AG04449 (cell line): ENCODE measurements around the gene MINDY2.
"Not testable (repeated sequence)": the region's sequence is repeated elsewhere in the genome, so short reads cannot be mapped to it uniquely, and the experiment has no call there.

ENCODE experiments used
- CTCF ChIA-PET: fragments of 350-600 bp; formaldehyde crosslinking; extraction: SDS; loops from one replicate; lab custom pipeline; 2021; ENCODE audit warnings: antibody characterized with exemption; lab: Yijun Ruan, JAX
- POLR2A ChIA-PET: fragments of 400-600, 350-600 bp; formaldehyde crosslinking; extraction: SDS; loops from one replicate; lab custom pipeline; 2020; ENCODE audit warnings: antibody characterized with exemption, inconsistent platforms; lab: Yijun Ruan, JAX
- DNase-seq: peaks from one replicate; pipeline ENCODE4 v3.0.0-alpha.2; 2010; ENCODE audit warnings: low read depth, low spot score
- H3K4me3 ChIP-seq: 2 replicates; pipeline ENCODE4 v1.5.1; 2011; ENCODE audit warnings: low read depth, mild to moderate bottlenecking, control low read depth, low read length
- TF ChIP-seq, protein P1 (sequence below): IDR thresholded peaks from one replicate; pipeline ENCODE4 v1.5.1; 2011; ENCODE audit warnings: mild to moderate bottlenecking, moderate library complexity, low read length, control low read depth, inconsistent platforms; ENCODE audit not compliant: insufficient read depth; ENCODE audit errors: missing control alignments

The MINDY2 gene

DNA sequence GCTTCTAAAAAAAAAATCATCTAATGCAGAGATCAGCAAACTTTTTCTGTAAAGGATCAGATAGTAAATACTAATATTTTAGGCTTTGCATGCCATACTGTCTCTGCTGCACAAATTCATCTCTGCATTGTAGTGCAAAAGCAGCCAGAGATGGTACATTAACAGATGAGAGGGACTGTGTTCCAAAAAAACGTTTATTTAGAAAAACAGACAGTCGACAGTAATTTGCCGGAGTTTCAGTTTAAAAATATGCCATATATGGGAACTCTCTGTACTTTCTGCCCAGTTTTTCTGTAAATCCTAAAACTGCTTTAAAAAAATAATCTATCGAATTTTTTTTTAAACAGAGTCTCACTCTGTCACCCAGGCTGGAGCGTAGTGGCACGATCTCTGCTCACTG lies 14.3 kb downstream of the MINDY2 start:
- no peak overlapping the region for H3K4me3 ChIP-seq
- TF ChIP-seq, protein P1, sequence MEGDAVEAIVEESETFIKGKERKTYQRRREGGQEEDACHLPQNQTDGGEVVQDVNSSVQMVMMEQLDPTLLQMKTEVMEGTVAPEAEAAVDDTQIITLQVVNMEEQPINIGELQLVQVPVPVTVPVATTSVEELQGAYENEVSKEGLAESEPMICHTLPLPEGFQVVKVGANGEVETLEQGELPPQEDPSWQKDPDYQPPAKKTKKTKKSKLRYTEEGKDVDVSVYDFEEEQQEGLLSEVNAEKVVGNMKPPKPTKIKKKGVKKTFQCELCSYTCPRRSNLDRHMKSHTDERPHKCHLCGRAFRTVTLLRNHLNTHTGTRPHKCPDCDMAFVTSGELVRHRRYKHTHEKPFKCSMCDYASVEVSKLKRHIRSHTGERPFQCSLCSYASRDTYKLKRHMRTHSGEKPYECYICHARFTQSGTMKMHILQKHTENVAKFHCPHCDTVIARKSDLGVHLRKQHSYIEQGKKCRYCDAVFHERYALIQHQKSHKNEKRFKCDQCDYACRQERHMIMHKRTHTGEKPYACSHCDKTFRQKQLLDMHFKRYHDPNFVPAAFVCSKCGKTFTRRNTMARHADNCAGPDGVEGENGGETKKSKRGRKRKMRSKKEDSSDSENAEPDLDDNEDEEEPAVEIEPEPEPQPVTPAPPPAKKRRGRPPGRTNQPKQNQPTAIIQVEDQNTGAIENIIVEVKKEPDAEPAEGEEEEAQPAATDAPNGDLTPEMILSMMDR, result no peak
- POLR2A ChIA-PET, result no interaction called here
- CTCF ChIA-PET, result no interaction called here
- DNase-seq, result no peak

DNA sequence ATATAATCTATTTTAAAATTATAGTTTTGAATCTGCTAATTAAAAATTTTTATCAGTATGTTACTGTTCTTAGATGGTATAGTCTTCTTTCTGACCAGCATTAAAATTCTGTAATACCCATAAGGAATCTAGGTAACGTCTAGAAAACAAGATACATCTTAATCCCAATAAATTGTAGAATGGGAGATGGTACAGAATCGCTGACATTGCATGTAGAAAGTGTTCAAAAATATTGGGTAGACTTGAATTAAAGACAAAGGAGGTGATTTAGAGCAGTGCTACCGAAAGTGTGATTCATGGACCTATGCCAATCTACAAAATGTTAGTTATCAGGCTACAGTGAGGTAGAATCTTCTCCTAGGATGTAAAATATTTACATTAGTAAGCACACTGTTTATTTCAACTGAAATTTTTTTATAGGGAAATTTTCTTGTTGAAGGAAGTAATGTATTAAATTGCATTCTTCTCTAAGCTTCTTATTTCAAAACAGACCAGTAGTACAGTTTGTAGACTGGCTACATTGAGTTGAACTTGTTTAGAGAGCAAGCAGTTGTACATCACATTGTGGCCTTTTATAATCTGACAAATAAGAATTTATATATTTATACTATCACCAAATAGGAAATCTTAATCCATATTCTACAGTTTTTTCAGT lies 17.1 kb downstream of the MINDY2 start:
- POLR2A ChIA-PET, result no interaction called here
- CTCF ChIA-PET, result no interaction called here
- H3K4me3 ChIP-seq, result no peak overlapping the region
- DNase-seq, result no peak
- TF ChIP-seq, protein P1, result no peak

DNA sequence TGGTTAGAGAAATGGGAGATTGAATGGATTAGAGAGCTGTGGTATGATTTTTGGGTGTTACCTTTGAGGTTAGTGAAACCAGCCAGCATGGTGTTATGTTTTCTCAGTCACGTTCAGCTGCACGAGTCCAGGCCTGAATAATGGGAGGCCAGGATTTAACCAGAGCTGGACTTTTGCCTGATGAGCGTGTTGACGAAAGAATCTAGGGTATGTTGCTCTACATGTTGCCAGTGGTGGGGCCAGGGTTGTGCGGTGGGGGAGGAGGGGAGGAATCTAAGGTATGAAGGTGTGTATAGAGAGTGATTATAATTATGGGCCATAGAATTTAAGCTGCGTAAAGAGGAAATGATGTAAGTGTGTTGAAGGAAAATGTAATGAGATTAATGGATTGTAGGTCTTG lies 22.8 kb downstream of the MINDY2 start:
- no peak for DNase-seq
- no peak overlapping the region for H3K4me3 ChIP-seq
- ChIA-PET POLR2A (no interaction called here), CTCF (interaction anchor here (1.3 kb wide), 1 partner anchor 23 kb away, joined by 6 read pairs; the partner anchor contains the start of gene MINDY2)
- TF ChIP-seq, protein P1, result no peak

DNA sequence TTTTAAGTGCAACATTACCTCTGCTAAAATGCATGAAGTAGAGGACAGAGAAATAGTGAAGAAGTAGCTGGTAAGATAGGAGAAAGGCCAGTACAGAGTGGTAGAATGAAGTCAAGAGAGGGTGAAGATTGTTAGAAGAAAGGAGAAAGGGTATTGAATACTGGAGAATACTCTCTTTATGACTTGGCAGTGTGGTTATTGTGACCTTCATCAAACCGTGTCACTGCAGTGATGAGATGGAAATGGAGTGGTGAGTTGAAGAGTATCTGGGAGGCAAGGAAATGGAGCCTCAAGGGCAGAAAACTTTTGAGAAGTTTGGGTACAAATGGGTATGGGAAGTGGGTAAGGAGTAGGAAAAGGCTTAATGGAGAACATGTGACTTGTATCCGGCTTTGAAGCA lies 24.7 kb downstream of the MINDY2 start:
- no peak overlapping the region for H3K4me3 ChIP-seq
- TF ChIP-seq, protein P1, result no peak
- ChIA-PET CTCF (interaction anchor here (1.1 kb wide), 1 partner anchor 158 kb away, joined by 3 read pairs; no protein-coding TSS in a partner anchor), POLR2A (interaction anchor here (1.0 kb wide), 1 partner anchor 25 kb away, joined by 3 read pairs; the partner anchor contains the start of gene MINDY2)
- DNase-seq, result no peak

DNA sequence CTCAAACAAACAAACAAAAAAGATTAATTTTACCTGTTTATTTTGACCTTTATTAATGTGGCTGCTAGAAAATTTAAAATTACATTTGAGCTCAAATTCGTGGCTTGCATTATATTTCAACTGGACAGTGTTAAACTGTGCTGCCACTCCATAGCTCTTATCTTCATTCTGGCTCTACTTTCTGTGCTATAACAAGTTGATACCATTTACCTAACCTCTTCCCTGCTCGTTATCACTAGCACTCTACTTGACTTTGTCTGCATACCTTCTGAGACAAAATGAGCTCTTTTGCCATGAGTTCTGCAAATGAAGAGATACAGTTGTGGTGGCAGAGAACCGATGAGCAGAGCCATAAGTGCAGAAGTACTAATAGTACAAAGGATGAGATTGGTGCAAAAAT lies 26.4 kb downstream of the MINDY2 start:
- CTCF ChIA-PET, result no interaction called here
- POLR2A ChIA-PET, result no interaction called here
- TF ChIP-seq, protein P1, result no peak
- H3K4me3 ChIP-seq, result no peak overlapping the region
- DNase-seq, result no peak

DNA sequence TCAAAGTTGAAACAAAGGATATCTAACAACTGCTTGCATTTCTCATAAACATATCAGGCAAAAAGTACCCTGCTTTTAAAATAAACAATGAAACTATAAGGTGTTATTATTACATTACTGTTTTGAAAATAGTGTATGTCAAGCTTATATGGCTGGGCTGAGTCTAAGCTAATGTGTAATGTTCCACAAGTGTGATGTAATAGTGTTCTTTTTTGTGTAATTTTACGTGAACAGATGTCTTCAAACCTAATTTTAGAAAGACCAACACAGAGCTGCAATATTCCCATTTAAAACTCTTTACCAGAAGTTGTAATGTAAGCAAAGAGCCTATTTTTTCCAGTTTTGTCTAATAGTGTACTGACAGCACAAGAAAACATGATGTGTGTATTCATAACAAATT lies 34.0 kb downstream of the MINDY2 start:
- no peak overlapping the region for H3K4me3 ChIP-seq
- CTCF ChIA-PET, result no interaction called here
- TF ChIP-seq, protein P1, result no peak
- DNase-seq, result no peak
- POLR2A ChIA-PET, result no interaction called here

DNA sequence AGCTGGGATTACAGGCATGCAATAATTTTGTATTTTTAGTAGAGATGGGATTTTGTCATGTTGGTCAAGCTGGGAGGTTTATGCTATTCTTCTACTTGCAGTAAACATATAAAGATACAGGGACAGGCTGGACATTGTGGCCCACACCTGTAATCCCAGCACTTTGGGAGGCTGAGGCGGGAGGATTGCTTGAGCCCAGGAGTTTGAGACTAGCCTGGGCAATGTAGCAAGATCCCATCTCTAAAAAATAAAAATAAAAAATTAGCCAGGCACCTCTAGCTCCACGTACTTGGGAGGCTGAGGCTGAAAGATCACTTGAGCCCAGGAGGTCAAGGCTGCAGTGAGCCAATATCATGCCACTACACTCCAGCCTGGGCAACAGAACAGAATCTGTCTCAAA lies 52.2 kb downstream of the MINDY2 start:
- DNase-seq, POLR2A ChIA-PET, H3K4me3 ChIP-seq: not testable (repeated sequence)
- CTCF ChIA-PET, result interaction anchor here (0.6 kb wide), 1 partner anchor 80 kb away, joined by 3 read pairs; no protein-coding TSS in a partner anchor
